T-helper 1 cell (primary cell): ENCODE results near the gene CTSE.
"Not testable (repeated sequence)": the region's sequence is repeated elsewhere in the genome, so short reads cannot be mapped to it uniquely, and the experiment has no call there.

Experiments used
- DNase-seq, 5 donors: peaks; one replicate each; pipeline ENCODE4 v3.0.0-alpha.2; 2012 to 2020

The CTSE gene

GRCh38 chr1:206014601-206015000, 9.1 kb downstream of the CTSE start:
- DNase-seq = no peak

DNA sequence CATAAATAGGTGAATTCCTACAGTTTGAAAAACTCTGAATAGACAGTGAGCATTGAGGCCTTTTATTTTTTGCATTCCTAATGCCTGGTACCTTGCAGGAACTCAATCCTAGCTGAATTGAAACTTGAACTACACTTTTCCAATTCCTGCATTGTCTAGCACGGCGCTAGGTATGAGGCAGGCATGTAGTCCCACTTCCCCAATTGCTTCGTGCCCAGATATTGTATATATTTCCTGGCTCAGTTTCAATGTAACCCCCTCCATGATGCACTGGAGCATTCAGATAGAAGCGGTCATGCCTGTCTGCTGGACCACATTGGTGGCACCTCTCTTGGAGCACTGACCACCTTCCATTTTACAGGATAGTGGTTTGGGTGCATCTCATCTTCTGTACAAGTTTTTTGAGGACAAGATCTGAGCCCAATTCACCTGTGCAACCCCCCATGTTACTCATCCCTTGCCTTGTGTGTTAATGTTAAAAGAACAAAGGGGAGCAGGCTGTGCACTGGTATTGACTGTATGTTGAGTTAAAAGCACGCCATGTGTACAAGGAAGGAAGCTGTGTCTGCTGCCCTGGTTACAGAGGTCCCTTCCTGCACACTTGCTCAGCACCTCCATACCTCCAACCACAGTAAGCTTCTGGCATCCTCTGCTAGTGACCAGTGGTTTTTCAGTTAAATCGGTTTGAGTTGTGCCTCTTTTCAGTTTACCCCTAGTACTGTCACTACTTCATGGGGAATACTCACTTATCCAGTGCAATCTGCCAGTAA, 10.5 kb downstream of the CTSE start:
- no peak for DNase-seq

DNA sequence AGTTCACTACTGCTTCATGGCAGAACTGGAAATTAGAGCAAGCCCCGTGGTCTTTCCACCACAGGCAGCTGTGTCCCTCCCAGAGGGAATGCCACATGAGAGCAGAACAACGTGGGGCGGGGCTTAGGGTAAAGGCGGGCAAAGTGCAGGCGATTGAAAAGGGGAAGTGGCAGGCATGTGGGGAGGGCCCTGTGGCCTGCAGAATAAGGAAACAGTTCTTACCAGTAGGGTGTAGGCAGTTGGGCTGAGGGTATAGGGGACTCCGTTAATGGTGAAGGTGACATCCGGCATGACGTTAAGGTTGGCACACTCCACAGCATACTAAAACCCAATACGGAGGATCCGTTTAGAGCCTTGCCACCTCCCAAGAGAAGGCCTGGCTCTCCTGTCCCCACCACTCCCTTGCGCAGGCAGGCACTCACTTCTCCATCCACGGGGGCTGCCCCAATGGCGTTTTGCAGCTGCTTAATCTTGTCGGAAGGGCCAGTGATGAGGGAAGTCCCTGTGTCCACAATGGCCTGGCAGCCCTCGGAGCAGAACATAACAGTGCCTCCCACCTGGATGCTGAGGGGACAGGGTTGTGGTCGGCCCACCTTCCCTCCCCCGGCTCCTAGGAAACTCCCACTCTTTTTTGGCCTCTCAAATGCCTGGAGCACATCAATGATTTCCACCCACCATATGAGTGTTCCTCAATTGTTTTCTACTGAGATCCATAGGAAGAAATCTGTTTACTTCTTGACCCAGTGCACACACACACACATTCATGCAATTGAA, 11.4 kb downstream of the CTSE start:
- DNase-seq = peak in 1 of 5 donors; percentile 52

DNA sequence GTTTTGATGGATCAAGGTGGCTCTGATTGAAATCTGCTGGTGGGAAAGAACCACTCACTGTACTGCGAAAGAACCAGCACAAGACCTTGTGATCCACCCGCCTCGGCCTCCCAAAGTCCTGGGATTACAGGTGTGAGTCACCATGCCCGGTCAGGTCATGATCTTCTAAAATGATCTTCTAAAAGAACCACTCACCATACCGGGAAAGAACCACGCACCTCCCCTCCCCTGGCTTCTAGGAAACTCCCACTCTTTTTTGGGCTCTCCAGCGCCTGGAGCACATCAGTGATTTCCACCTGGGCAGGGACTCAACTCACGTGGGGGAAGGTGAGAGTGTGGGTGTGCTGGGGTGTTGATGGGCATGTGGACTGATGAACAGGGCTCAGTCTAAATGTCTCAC, 12.6 kb downstream of the CTSE start:
- no peak for DNase-seq

DNA sequence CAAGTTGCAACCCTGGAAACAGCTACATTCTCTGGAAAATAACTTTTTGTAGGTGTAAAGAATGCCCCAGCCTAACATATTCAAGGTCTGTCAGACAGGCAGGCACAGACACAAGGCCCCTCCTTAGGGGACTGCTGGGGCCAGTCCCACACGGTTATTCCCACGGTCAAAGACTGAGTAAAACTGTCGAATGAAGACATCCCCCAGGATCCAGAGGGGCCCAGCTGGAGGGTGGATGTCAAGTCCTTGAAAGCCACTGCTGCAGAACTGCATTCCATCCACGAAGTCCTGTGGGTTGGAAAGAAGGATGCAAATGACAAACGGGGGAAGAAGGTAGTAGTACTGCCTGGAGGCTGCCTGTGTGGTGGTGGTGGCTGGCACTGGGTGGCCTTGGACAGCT, 13.6 kb downstream of the CTSE start:
- no peak for DNase-seq

DNA sequence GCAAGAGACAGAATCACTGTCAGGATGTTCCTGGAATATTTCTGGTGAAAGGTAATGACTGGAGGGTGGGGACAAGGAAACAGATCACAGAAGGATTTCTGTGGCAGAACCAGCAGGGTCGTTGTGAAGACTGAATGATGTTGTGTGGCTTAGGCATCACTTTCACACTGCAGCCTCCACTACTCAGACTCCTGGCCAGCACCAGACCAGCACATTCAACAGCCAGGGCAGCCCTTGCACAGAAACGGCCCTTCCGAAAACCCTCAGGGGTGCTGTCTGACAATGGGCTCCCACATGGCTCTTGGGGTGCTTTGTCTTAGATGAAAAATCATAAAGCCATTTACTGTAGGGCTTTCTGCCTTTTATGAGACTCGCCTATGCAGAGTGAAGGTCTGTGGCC, 16.7 kb downstream of the CTSE start:
- DNase-seq = no peak

DNA sequence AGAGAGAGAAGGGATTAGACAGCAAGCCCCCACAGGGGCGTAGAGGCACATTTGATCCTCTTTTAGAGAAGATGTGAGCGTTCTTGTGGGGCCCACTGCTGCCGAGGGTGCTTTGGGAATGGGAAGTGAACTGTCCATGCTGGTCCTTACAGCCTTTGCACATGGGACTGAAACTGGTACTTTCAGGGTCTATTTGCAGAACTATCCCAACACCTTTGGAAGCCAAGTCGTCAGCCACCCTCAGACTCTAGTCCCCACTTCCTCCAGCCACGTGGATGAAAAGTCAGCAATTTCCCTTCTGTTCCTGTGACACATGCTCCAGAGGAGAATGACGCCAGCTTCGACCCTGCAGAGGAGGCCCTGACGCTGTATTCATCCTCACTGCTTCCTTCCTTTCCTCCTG, 17.9 kb downstream of the CTSE start:
- DNase-seq = no peak

DNA sequence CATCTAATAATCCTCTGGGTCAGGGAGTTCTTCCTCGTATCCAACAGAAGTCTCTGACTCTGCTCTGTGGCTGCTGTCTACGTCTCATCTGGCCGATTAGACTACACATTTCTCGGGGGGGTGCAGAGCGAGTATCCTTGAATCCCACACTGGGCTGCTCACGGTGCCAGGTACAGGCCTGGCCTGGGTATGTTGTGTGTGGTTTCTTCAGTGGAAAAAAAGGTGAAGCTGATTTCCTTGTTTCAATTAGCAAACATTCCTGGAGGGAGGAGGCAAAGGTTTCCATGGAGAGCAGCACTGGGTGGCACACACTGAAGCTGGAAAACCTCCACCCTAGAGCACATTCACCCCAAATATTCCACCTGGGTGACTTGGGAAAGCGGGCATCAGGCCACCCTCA, 18.5 kb downstream of the CTSE start:
- DNase-seq = no peak

DNA sequence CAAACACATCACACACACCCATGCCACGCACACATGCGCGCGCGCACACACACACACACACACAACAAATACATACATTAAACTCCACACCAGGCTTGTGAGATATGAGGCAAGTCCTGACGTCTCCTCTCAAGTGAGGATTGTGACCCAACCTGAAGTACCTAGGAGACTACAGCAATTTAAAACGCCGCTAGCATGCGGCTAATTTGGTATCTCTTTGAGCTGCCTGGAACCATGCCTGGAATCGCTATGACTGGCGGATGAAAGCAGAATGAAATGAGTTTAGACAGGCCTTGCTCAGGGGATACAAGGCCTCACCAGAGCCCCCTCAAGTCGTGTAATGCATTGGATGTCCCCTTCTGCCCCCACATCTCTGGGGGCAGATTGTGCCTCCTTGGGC, 18.9 kb downstream of the CTSE start:
- no peak for DNase-seq

DNA sequence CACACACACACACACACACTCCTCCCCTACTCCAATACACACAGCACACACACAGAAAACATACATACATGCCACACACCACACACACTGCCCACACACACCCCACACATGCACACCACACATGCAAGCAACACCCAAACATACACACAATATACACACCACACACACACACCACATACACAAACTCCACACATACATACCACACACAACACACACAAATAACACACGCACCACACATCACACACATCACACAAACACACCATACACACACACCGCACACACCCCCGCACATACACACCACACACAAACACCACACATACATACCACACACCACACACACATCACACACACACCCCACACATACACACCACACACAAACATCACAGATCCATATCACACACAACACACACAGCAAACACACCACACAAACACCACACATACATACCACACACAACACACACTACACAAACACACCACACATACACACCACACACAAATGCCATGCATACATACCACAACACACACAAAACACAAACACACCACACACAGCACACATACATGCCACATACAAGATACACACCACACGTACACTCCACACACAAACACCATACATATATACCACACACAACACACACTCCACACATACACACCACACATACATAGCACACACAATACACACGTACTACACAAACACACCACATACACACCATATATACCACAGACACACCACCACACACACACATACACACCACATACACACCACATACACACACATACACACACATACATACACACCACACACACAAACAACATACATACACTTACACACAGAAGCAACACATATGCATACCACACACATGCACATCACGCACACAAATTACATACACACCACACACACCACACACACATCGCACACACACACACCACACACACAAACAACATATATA, 19.6 kb downstream of the CTSE start:
- no peak for DNase-seq

DNA sequence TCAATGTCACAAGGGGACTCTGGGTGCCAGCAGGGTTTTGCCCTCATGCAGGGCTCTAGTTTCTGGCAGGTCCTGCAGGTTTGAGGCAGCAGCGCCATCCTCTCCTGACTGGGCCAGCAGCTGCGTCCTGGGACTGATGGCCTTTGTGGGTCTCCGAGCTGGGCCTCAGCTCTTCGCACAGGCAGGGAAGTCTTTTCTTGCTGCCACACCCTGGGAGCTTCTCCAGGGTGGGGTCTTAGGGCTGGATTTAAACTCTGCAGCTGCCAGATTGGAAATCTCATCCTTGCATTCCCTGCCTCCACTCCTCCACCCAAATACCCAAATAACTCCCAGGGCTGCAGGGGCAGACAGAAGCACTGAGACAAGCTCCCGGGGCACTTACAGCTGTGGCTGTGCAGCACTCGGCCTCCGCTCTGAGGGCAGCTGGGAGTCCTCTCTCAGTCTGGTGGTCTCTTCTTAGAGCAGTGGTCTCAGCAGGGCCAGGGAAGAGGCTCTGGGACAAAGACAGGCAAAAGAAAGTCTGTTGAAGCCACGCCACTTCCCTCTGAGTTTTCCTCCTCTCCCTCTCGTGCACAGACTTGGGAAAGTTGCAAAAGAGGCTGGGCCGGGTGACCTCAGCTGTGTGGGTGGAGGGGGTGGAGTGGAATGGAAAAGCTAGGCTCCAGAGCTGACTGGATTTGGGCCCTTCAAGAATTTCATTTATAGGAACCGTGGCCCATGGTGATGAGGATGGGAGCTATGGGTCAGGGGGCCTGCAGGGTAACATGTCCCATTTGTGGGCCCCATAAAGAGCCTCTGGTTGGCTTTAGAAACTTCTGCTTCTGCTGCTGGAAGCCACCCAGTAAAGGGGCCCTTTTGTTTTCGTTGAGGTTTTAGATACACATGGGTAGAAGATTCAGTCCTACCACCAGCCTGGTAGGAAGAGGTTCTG, 20.6 kb downstream of the CTSE start, which contains the start of gene RAB7B:
Gene RAB7B, minus strand, starts transcription at position 525 of the 931 bp plus-strand sequence. CDS start 9,260 bp downstream, outside the sequence.
- no peak for DNase-seq

- DNase-seq = no peak
These were observed 21.5 kb downstream of the CTSE start for GRCh38 chr1:206002160-206002559.

- no peak for DNase-seq
These were observed 22.2 kb downstream of the CTSE start for GRCh38 chr1:206001476-206001888.

DNA sequence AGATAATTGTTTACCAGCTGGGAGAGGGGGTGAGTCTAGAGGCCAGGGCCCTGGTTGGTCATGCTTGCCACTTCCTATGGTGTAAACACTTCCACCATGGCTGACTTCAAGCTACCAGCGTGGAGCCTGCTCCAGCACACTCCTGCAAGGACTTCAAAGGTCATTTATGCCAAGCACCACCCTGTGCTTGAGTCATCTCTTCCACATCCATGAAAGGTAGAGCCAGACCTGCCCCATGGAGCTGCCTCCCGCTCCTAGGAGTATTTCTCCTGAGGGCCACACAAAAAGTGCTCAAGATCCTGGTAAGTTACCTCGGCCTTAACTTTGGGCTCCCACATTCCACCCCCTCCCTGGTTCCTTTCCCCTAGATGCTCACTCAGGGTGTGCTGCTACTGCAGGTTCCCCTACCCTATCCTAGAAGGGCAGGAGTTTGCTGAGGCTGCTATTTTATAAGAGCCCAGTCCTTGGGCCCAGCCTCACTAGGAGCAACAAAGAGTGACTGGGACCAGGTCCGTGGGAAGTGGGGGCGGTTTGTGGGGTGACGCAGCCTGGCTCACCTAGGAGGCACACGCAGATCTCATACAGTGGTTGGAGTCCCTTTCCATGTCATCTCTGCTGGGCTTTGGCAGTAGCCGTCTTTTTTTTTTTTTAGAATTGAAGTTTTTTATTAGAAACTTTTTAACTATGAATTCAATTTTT, 22.9 kb downstream of the CTSE start:
- DNase-seq = no peak

GRCh38 chr1:205998457-205999241, 25.0 kb downstream of the CTSE start:
- no peak for DNase-seq

DNA sequence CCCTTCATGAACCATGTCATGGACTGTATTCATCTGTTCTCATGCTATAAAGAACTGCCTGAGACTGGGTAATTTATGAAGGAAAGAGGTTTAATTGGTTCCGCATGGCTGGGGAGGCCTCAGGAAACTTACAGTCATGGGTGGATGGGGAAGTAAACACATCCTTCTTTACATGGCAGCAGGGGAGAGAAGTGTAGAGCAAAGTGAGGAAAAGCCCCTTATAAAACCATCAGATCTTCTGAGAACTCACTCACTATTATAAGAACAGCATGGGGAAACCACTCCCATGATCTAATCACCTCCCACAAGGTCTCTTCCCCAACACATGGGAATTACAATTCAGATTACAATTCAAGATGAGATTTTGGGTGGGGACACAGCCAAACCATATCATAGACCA, 27.1 kb downstream of the CTSE start:
- DNase-seq = not testable (repeated sequence)

- DNase-seq = no peak
These were observed 29.3 kb downstream of the CTSE start for GRCh38 chr1:205994346-205994745.

DNA sequence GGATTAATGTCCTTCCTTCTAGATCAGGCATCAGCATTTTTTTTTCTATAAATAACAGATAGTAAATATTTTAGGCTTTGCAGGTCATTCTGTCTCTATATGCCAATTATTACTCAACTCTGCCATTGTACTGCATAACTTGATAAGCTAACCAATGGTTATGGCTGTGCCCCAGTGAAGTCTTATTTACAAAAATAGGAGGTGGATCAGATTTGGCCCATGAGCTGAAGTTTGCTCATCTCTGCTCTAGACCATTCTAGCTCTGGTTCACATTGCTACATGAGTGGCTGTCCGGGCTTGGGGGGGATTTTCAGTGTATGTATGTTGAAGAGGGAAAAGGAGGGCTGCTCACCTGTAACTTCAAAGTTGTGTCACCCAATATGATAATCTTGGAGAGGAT, 30.6 kb downstream of the CTSE start:
- no peak for DNase-seq

GRCh38 chr1:205992218-205992882, 31.3 kb downstream of the CTSE start:
- DNase-seq = no peak

GRCh38 chr1:205991237-205991636, 32.5 kb downstream of the CTSE start:
- DNase-seq = no peak
